IMR-90 (cell line): Measurements from ENCODE around the gene ADGRD1. TPM values are rescaled to one million over a fixed set of nuclear protein-coding genes. Genes with fewer than 3 reads are reported as not detected.

Experiments
- ATAC-seq: fragments of 200-7000 bp; cut with Tn5 transposase; 2 replicates; pipeline ENCODE4 v1.9.1; 2020; ENCODE audit warnings: low read depth, mild to moderate bottlenecking, moderate library complexity
- BruUV-seq: library from RNA; stranded (reverse); fragments of 400-500 nt; replicated peaks from 2 replicates; lab custom pipeline; 2021; lab: Mats Ljungman, UMichigan
- CTCF ChIA-PET: fragments of 300-600 bp; formaldehyde crosslinking; extraction: SDS; loops from one replicate; lab custom pipeline; 2021; ENCODE audit warnings: antibody characterized with exemption; lab: Yijun Ruan, JAX
- POLR2A ChIA-PET: fragments of 300-600 bp; sonication (Branson Sonifier 250); formaldehyde crosslinking; loops from one replicate; lab custom pipeline; 2022; ENCODE audit warnings: antibody characterized with exemption; ENCODE audit not compliant: unreplicated experiment; lab: Charles Lee
- DNase-seq: peaks from one replicate; pipeline ENCODE4 v3.0.0; 2013
- H2AFZ ChIP-seq: replicated peaks from 2 replicates; pipeline ENCODE3; 2013; ENCODE audit warnings: low read length, mild to moderate bottlenecking; ENCODE audit not compliant: poor library complexity
- H2AK5ac ChIP-seq: 2 replicates; pipeline ENCODE4 v1.6.1; 2013; ENCODE audit warnings: low read depth, low read length, inconsistent platforms
- H2AK9ac ChIP-seq: replicated peaks from 2 replicates; pipeline ENCODE3; 2013; ENCODE audit warnings: mild to moderate bottlenecking, low read depth, low read length, moderate library complexity; ENCODE audit not compliant: poor library complexity
- H2BK120ac ChIP-seq: 2 replicates; pipeline ENCODE4 v1.6.1; 2013; ENCODE audit warnings: low read depth, low read length, inconsistent platforms
- H2BK15ac ChIP-seq: 3 replicates; pipeline ENCODE4 v1.6.1; 2013; ENCODE audit warnings: low read depth, low read length, inconsistent platforms
- H2BK20ac ChIP-seq: 2 replicates; pipeline ENCODE4 v1.6.1; 2013; ENCODE audit warnings: low read depth, mild to moderate bottlenecking, inconsistent platforms, low read length, moderate library complexity
- H2BK5ac ChIP-seq: 2 replicates; pipeline ENCODE4 v1.6.1; 2013; ENCODE audit warnings: mild to moderate bottlenecking, low read depth, low read length, inconsistent platforms; ENCODE audit not compliant: poor library complexity, severe bottlenecking
- H3K14ac ChIP-seq: replicated peaks from 2 replicates; pipeline ENCODE4 v1.6.1; 2013; ENCODE audit warnings: low read depth, low read length, inconsistent platforms
- H3K18ac ChIP-seq: 2 replicates; pipeline ENCODE4 v1.6.1; 2013; ENCODE audit warnings: low read depth, low read length, control low read depth
- H3K23ac ChIP-seq: 2 replicates; pipeline ENCODE4 v1.6.1; 2013; ENCODE audit warnings: low read depth, low read length, inconsistent platforms
- H3K27ac ChIP-seq: 2 replicates; pipeline ENCODE4 v1.5.1; 2013; ENCODE audit warnings: mild to moderate bottlenecking, control low read depth, low read length; ENCODE audit not compliant: insufficient read depth
- H3K27me3 ChIP-seq: 2 replicates; pipeline ENCODE4 v1.6.1; 2013; ENCODE audit warnings: low read length; ENCODE audit not compliant: control insufficient read depth, insufficient read depth
- H3K36me3 ChIP-seq: 2 replicates; pipeline ENCODE4 v1.6.1; 2013; ENCODE audit warnings: low read length, mixed read lengths; ENCODE audit not compliant: control insufficient read depth, insufficient read depth
- H3K4ac ChIP-seq: 2 replicates; pipeline ENCODE4 v1.6.1; 2013; ENCODE audit warnings: low read depth, low read length, inconsistent platforms
- H3K4me1 ChIP-seq: 2 replicates; pipeline ENCODE4 v1.6.1; 2013; ENCODE audit warnings: low read length, mixed read lengths; ENCODE audit not compliant: control insufficient read depth, insufficient read depth
- H3K4me2 ChIP-seq: 2 replicates; pipeline ENCODE4 v1.6.1; 2013; ENCODE audit warnings: low read depth, mild to moderate bottlenecking, control low read depth, low read length, moderate library complexity
- H3K4me3 ChIP-seq: 2 replicates; pipeline ENCODE4 v1.5.1; 2013; ENCODE audit warnings: low read depth, mild to moderate bottlenecking, control low read depth, low read length, moderate library complexity; ENCODE audit not compliant: insufficient read depth
- H3K56ac ChIP-seq: 2 replicates; pipeline ENCODE4 v1.6.1; 2013; ENCODE audit warnings: low read length, inconsistent platforms; ENCODE audit not compliant: insufficient read depth; ENCODE audit errors: extremely low read depth
- H3K79me1 ChIP-seq, 2 experiments: 2 replicates each; pipeline ENCODE4 v1.6.1; 2013; ENCODE audit warnings: low read length in 2 of 2, inconsistent platforms in 1 of 2, low read depth in 1 of 2
- H3K9ac ChIP-seq: 2 replicates; pipeline ENCODE4 v1.6.1; 2013; ENCODE audit warnings: low read depth, low read length, control low read depth
- H3K9me1 ChIP-seq: 2 replicates; pipeline ENCODE4 v1.6.1; 2013; ENCODE audit warnings: low read length, inconsistent platforms; ENCODE audit not compliant: insufficient read depth
- H3K9me3 ChIP-seq: 2 replicates; pipeline ENCODE4 v1.6.1; 2013; ENCODE audit warnings: low read length; ENCODE audit not compliant: control insufficient read depth, insufficient read depth
- H4K20me1 ChIP-seq: 2 replicates; pipeline ENCODE4 v1.6.1; 2013; ENCODE audit warnings: low read length, inconsistent platforms; ENCODE audit not compliant: insufficient read depth
- H4K5ac ChIP-seq: 2 replicates; pipeline ENCODE4 v1.6.1; 2013; ENCODE audit warnings: mild to moderate bottlenecking, low read depth, low read length, control low read depth
- H4K8ac ChIP-seq, 2 experiments: 2 replicates each; pipeline ENCODE4 v1.6.1; 2013; ENCODE audit warnings: low read depth in 2 of 2, low read length in 2 of 2, control low read depth in 1 of 2, inconsistent platforms in 1 of 2
- H4K91ac ChIP-seq: 2 replicates; pipeline ENCODE4 v1.6.1; 2013; ENCODE audit warnings: low read depth, low read length, inconsistent platforms; ENCODE audit not compliant: insufficient read depth
- BHLHE40 ChIP-seq: fragments of 150-350 bp; IDR thresholded peaks from 2 replicates; pipeline ENCODE4 v1.6.1; 2016; ENCODE audit warnings: mild to moderate bottlenecking, low read depth, low read length
- CEBPB ChIP-seq: IDR thresholded peaks from 2 replicates; pipeline ENCODE4 v1.6.1; 2012; ENCODE audit warnings: low read depth, low read length, improper control_type of control experiment
- CHD1 ChIP-seq: IDR thresholded peaks from 2 replicates; pipeline ENCODE4 v1.6.1; 2012; ENCODE audit warnings: low read depth, low read length, improper control_type of control experiment
- ELK1 ChIP-seq: fragments of 150-350 bp; IDR thresholded peaks from 2 replicates; pipeline ENCODE4 v1.6.1; 2016; ENCODE audit warnings: low read depth, mild to moderate bottlenecking, low read length, moderate library complexity, borderline replicate concordance
- FOS ChIP-seq: fragments of 150-350 bp; IDR thresholded peaks from 2 replicates; pipeline ENCODE4 v1.6.1; 2016; ENCODE audit warnings: low read depth, low read length
- MAFK ChIP-seq: IDR thresholded peaks from 2 replicates; pipeline ENCODE4 v1.6.1; 2012; ENCODE audit warnings: low read depth, low read length, improper control_type of control experiment
- MAZ ChIP-seq: IDR thresholded peaks from 2 replicates; pipeline ENCODE4 v1.6.1; 2012; ENCODE audit warnings: low read depth, mild to moderate bottlenecking, low read length, improper control_type of control experiment, moderate library complexity, borderline replicate concordance
- MXI1 ChIP-seq: IDR thresholded peaks from 2 replicates; pipeline ENCODE4 v1.6.1; 2012; ENCODE audit warnings: low read depth, mild to moderate bottlenecking, low read length, moderate library complexity, borderline replicate concordance
- NFE2L2 ChIP-seq: fragments of 150-350 bp; IDR thresholded peaks from 2 replicates; pipeline ENCODE4 v1.6.1; 2016; ENCODE audit warnings: low read depth, mild to moderate bottlenecking, low read length
- POLR2A ChIP-seq: IDR thresholded peaks from 2 replicates; pipeline ENCODE4 v1.6.1; 2012; ENCODE audit warnings: mild to moderate bottlenecking, low read depth, low read length
- RAD21 ChIP-seq: IDR thresholded peaks from 2 replicates; pipeline ENCODE4 v1.6.1; 2012; ENCODE audit warnings: low read length, improper control_type of control experiment
- RCOR1 ChIP-seq: IDR thresholded peaks from 2 replicates; pipeline ENCODE4 v1.6.1; 2012; ENCODE audit warnings: mild to moderate bottlenecking, low read length, improper control_type of control experiment; ENCODE audit not compliant: insufficient replicate concordance
- RFX5 ChIP-seq: IDR thresholded peaks from 2 replicates; pipeline ENCODE4 v1.8.0; 2012; ENCODE audit warnings: low read depth, mild to moderate bottlenecking, low read length, moderate library complexity
- SMC3 ChIP-seq: fragments of 150-350 bp; IDR thresholded peaks from 2 replicates; pipeline ENCODE4 v1.6.1; 2016; ENCODE audit warnings: low read depth, mild to moderate bottlenecking, antibody characterized with exemption, low read length, moderate library complexity
- USF2 ChIP-seq: fragments of 150-350 bp; IDR thresholded peaks from 2 replicates; pipeline ENCODE4 v1.6.1; 2017; ENCODE audit warnings: mild to moderate bottlenecking, antibody characterized with exemption, low read length, low read depth
- WGBS, 2 experiments: methylation state at CpG; one replicate each; pipeline versions ENCODE4 v1.1.5 to v1.1.7; 2013; ENCODE audit warnings: missing lambda C conversion rate in 2 of 2; ENCODE audit not compliant: insufficient read length in 1 of 2; ENCODE audit errors: extremely low coverage in 2 of 2; 5-methylcytosine and 5-hydroxymethylcytosine counted together
- dilution Hi-C: fragments of 300-500 bp; cut with HindIII; formaldehyde crosslinking; loops from one replicate; pipeline ENCODE4 v1.14.3; 2018; ENCODE audit warnings: low sequenced_read_pairs; ENCODE audit not compliant: unreplicated experiment
- in situ Hi-C: fragments of 300-500 bp; cut with MboI; formaldehyde crosslinking; loops from 3 replicates; pipeline ENCODE4 v1.14.3; 2019; ENCODE audit warnings: low sequenced_read_pairs, inconsistent platforms, mixed read lengths
- intact Hi-C: fragments of 100-400 bp; cut with micrococcal nuclease; formaldehyde crosslinking; loops from 2 replicates; pipeline ENCODE4 v1.10.0; 2022
- polyA plus RNA-seq, 3 experiments: library from polyadenylated mRNA; depleted of rRNA; stranded (reverse); fragments of >200 nt; gene quantifications; 2 replicates each; pipeline ENCODE4 v1.2.3, GENCODE V29; 2012; ENCODE audit warnings: low replicate concordance in 1 of 3
- total RNA-seq: library from RNA; depleted of rRNA; stranded (reverse); fragments of >200 nt; gene quantifications from 2 replicates; pipeline ENCODE4 v1.2.3, GENCODE V29; 2012
- TF ChIP-seq, protein P1 (sequence below): conservative IDR thresholded peaks from 2 replicates; pipeline ENCODE4 v1.5.1; 2012; ENCODE audit warnings: mild to moderate bottlenecking, low read depth, low read length, improper control_type of control experiment

The ADGRD1 gene
- total and polyA plus RNA-seq, 2 of the 4 experiments (the other 2 are of a cell fraction) = not detected

GRCh38 chr12:131128556-131128955, 174.8 kb downstream of the ADGRD1 start:
- Histone ChIP-seq H3K27ac (no peak overlapping the region), H4K5ac (no peak overlapping the region), H3K4ac (no peak overlapping the region), H2AFZ (no peak overlapping the region), H3K9me3 (peaks cover 34% of the 10 kb centered on the region), H4K8ac (no peak overlapping the region), H2BK120ac (no peak overlapping the region), H3K79me1 (no peaks in the 10 kb centered on the region), H2BK15ac (no peak overlapping the region), H2BK5ac (no peak overlapping the region), H2AK5ac (no peak overlapping the region), H4K91ac (no peak overlapping the region), H3K56ac (no peak overlapping the region), H3K23ac (no peak overlapping the region), H3K9ac (no peak overlapping the region), H3K27me3 (no peaks in the 10 kb centered on the region), H2BK20ac (no peak overlapping the region), H3K18ac (no peak overlapping the region), H3K4me1 (no peaks in the 10 kb centered on the region), H3K9me1 (no peaks in the 10 kb centered on the region), H3K4me2 (no peak overlapping the region), H3K36me3 (no peaks in the 10 kb centered on the region), H3K4me3 (no peak overlapping the region), H2AK9ac (no peak overlapping the region), H3K14ac (no peak overlapping the region), H4K20me1 (no peaks in the 10 kb centered on the region)
- CTCF ChIA-PET = no interaction called here
- TF ChIP-seq, protein P1, sequence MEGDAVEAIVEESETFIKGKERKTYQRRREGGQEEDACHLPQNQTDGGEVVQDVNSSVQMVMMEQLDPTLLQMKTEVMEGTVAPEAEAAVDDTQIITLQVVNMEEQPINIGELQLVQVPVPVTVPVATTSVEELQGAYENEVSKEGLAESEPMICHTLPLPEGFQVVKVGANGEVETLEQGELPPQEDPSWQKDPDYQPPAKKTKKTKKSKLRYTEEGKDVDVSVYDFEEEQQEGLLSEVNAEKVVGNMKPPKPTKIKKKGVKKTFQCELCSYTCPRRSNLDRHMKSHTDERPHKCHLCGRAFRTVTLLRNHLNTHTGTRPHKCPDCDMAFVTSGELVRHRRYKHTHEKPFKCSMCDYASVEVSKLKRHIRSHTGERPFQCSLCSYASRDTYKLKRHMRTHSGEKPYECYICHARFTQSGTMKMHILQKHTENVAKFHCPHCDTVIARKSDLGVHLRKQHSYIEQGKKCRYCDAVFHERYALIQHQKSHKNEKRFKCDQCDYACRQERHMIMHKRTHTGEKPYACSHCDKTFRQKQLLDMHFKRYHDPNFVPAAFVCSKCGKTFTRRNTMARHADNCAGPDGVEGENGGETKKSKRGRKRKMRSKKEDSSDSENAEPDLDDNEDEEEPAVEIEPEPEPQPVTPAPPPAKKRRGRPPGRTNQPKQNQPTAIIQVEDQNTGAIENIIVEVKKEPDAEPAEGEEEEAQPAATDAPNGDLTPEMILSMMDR = no peak
- no peak for TF ChIP-seq POLR2A
- no peak for TF ChIP-seq CHD1
- no peak for TF ChIP-seq SMC3
- no peak for TF ChIP-seq ELK1
- TF ChIP-seq RFX5 = no peak
- TF ChIP-seq BHLHE40 = no peak
- no peak for TF ChIP-seq MAZ
- no peak for TF ChIP-seq MXI1
- no peak for TF ChIP-seq NFE2L2
- no peak for TF ChIP-seq CEBPB
- no peak for TF ChIP-seq FOS
- no peak for TF ChIP-seq MAFK
- no peak for TF ChIP-seq RCOR1
- TF ChIP-seq USF2 = no peak
- TF ChIP-seq RAD21 = no peak
- DNase-seq (no peak), ATAC-seq (no peak)
- POLR2A ChIA-PET = no interaction called here
- in situ Hi-C loops (no loop called here), dilution Hi-C loops (no loop called here), intact Hi-C loops (no loop called here)
- BruUV-seq = no TSS peak
- WGBS, 2 experiments = 80% methylated on average over 1 of the region's 6 CpGs; no CpG with 5 or more reads in 1 of the 2 experiments
